H1 (cell line): ENCODE results near the gene CAMKK2. TPM values are rescaled to one million over a fixed set of nuclear protein-coding genes. Genes with fewer than 3 reads are reported as not detected.
A peak's percentile ranks its signal among the peaks of the same experiment; 100 is the strongest.

ENCODE experiments used
- CTCF ChIA-PET: fragments of 300-600 bp; sonication (Branson Sonifier 250); formaldehyde crosslinking; loops from one replicate; lab custom pipeline; 2021; ENCODE audit not compliant: partially characterized antibody; lab: Charles Lee
- POLR2A ChIA-PET: fragments of 300-600 bp; sonication (Branson Sonifier 250); formaldehyde crosslinking; loops from one replicate; lab custom pipeline; 2021; ENCODE audit warnings: inconsistent platforms; ENCODE audit not compliant: partially characterized antibody; lab: Charles Lee
- DNase-seq, 2 experiments: peaks; one replicate each; pipeline versions ENCODE4 v3.0.0 to v3.0.0-alpha.2; 2010 to 2022; ENCODE audit warnings: low spot score in 2 of 2, low read depth in 1 of 2, mixed read lengths in 1 of 2
- FAIRE-seq: peaks from 2 replicates; lab custom pipeline; 2011; peaks lifted over from hg19 to GRCh38; lab: Jason Lieb, UNC
- H2AFZ ChIP-seq: 2 replicates; pipeline ENCODE4 v1.8.1; 2012; ENCODE audit warnings: low read length, inconsistent platforms
- H2AK5ac ChIP-seq: 2 replicates; pipeline ENCODE4 v1.6.1; 2013; ENCODE audit warnings: low read depth, low read length
- H2BK120ac ChIP-seq: replicated peaks from 2 replicates; pipeline ENCODE3; 2013; ENCODE audit warnings: low read depth, low read length, inconsistent platforms
- H2BK12ac ChIP-seq: 2 replicates; pipeline ENCODE4 v1.6.1; 2013; ENCODE audit warnings: low read depth, low read length
- H2BK15ac ChIP-seq: 2 replicates; pipeline ENCODE4 v1.6.1; 2013; ENCODE audit warnings: low read length
- H2BK20ac ChIP-seq: 2 replicates; pipeline ENCODE4 v1.6.1; 2013; ENCODE audit warnings: low read length
- H2BK5ac ChIP-seq: 2 replicates; pipeline ENCODE4 v1.6.1; 2013; ENCODE audit warnings: low read depth, low read length
- H3K14ac ChIP-seq: 2 replicates; pipeline ENCODE4 v1.6.1; 2013; ENCODE audit warnings: inconsistent platforms; ENCODE audit not compliant: insufficient read length
- H3K18ac ChIP-seq: 2 replicates; pipeline ENCODE4 v1.6.1; 2013; ENCODE audit warnings: low read length; ENCODE audit errors: extremely low read depth
- H3K23ac ChIP-seq: 2 replicates; pipeline ENCODE4 v1.6.1; 2013; ENCODE audit warnings: inconsistent platforms; ENCODE audit not compliant: insufficient read length
- H3K23me2 ChIP-seq: 2 replicates; pipeline ENCODE4 v1.6.1; 2013; ENCODE audit warnings: low read depth, low read length
- H3K27ac ChIP-seq: 2 replicates; pipeline ENCODE4 v1.6.1; 2011; ENCODE audit warnings: low read depth, low read length, inconsistent platforms
- H3K27me3 ChIP-seq, 4 experiments: replicated peaks in 1 of 4; 1 replicate in 1 of 4; 2 replicates in 3 of 4; pipeline versions ENCODE4 v1.6.1 to v1.8.1; 2011 to 2013; ENCODE audit warnings: low read length in 3 of 4, mild to moderate bottlenecking in 3 of 4, inconsistent platforms in 2 of 4, mixed read lengths in 2 of 4, moderate library complexity in 1 of 4; ENCODE audit not compliant: control insufficient read depth in 3 of 4, insufficient read depth in 3 of 4; ENCODE audit errors: extremely low read depth in 1 of 4
- H3K36me3 ChIP-seq, 4 experiments: 2 replicates each; pipeline versions ENCODE4 v1.6.1 to v1.8.1; 2011 to 2013; ENCODE audit warnings: mild to moderate bottlenecking in 4 of 4, low read length in 3 of 4, moderate library complexity in 2 of 4, control low read depth in 1 of 4, inconsistent platforms in 1 of 4; ENCODE audit not compliant: insufficient read depth in 4 of 4, control insufficient read depth in 2 of 4
- H3K4ac ChIP-seq: replicated peaks from 2 replicates; pipeline ENCODE3; 2013; ENCODE audit warnings: low read length, low read depth, mixed read lengths, inconsistent platforms; ENCODE audit not compliant: insufficient read length
- H3K4me1 ChIP-seq, 4 experiments: replicated peaks in 1 of 4; 1 replicate in 1 of 4; 2 replicates in 3 of 4; pipeline versions ENCODE4 v1.6.1 to v1.8.1; 2011 to 2013; ENCODE audit warnings: low read length in 3 of 4, inconsistent platforms in 2 of 4, mixed read lengths in 1 of 4; ENCODE audit not compliant: insufficient read depth in 4 of 4, control insufficient read depth in 3 of 4
- H3K4me2 ChIP-seq, 2 experiments: 2 replicates each; pipeline versions ENCODE4 v1.6.1 to v1.8.1; 2011 to 2013; ENCODE audit warnings: low read depth in 2 of 2, low read length in 2 of 2, control low read depth in 1 of 2, inconsistent platforms in 1 of 2, mild to moderate bottlenecking in 1 of 2; ENCODE audit not compliant: insufficient read depth in 1 of 2
- H3K4me3 ChIP-seq, 4 experiments: fragments of 200-600, 300-600 bp in 1 of 4; sonication (generic), shearing (Covaris generic), sonication (Bioruptor Twin) in 1 of 4; 2 replicates each; pipeline versions ENCODE4 v1.5.1 to v1.8.1; 2011 to 2016; ENCODE audit warnings: low read length in 4 of 4, low read depth in 3 of 4, control low read depth in 2 of 4, inconsistent platforms in 2 of 4, mild to moderate bottlenecking in 2 of 4, mixed read lengths in 1 of 4, moderate library complexity in 1 of 4; ENCODE audit not compliant: insufficient read depth in 2 of 4; ENCODE audit errors: extremely low read depth in 1 of 4
- H3K56ac ChIP-seq: replicated peaks from 2 replicates; pipeline ENCODE3; 2013; ENCODE audit warnings: low read depth, mild to moderate bottlenecking, mixed read lengths, low read length, inconsistent platforms; ENCODE audit not compliant: insufficient read length
- H3K79me1 ChIP-seq: 2 replicates; pipeline ENCODE4 v1.6.1; 2013; ENCODE audit warnings: low read depth, low read length, control low read depth
- H3K79me2 ChIP-seq, 2 experiments: 2 replicates each; pipeline versions ENCODE4 v1.6.1 to v1.8.1; 2012 to 2013; ENCODE audit warnings: low read length in 2 of 2, mild to moderate bottlenecking in 2 of 2, inconsistent platforms in 1 of 2; ENCODE audit not compliant: insufficient read depth in 2 of 2, control insufficient read depth in 1 of 2
- H3K9ac ChIP-seq, 4 experiments: replicated peaks in 1 of 4; 1 replicate in 1 of 4; 2 replicates in 3 of 4; pipeline versions ENCODE4 v1.6.1 to v1.8.1; 2011 to 2013; ENCODE audit warnings: low read depth in 3 of 4, low read length in 3 of 4, control low read depth in 2 of 4, mild to moderate bottlenecking in 2 of 4, moderate library complexity in 2 of 4, inconsistent platforms in 1 of 4; ENCODE audit errors: extremely low read depth in 1 of 4
- H3K9me3 ChIP-seq, 2 experiments: 2 replicates each; pipeline versions ENCODE4 v1.6.1 to v1.8.1; 2012 to 2013; ENCODE audit warnings: mild to moderate bottlenecking in 2 of 2, moderate library complexity in 2 of 2, control low read depth in 1 of 2, inconsistent platforms in 1 of 2, low read depth in 1 of 2, low read length in 1 of 2, mixed read lengths in 1 of 2; ENCODE audit not compliant: insufficient read depth in 2 of 2
- H4K20me1 ChIP-seq, 2 experiments: replicated peaks in 1 of 2; 2 replicates each; pipeline versions ENCODE3 to v1.8.1; 2011 to 2013; ENCODE audit warnings: inconsistent platforms in 2 of 2, low read length in 2 of 2, mild to moderate bottlenecking in 1 of 2; ENCODE audit not compliant: insufficient read depth in 2 of 2, control insufficient read depth in 1 of 2
- H4K5ac ChIP-seq: 2 replicates; pipeline ENCODE4 v1.6.1; 2013; ENCODE audit warnings: low read length, low read depth, mixed read lengths, inconsistent platforms; ENCODE audit not compliant: insufficient read length
- H4K8ac ChIP-seq: 2 replicates; pipeline ENCODE4 v1.8.0; 2013; ENCODE audit warnings: mild to moderate bottlenecking, moderate library complexity, low read length, inconsistent platforms; ENCODE audit not compliant: insufficient read depth; ENCODE audit errors: extremely low read depth
- H4K91ac ChIP-seq: replicated peaks from 2 replicates; pipeline ENCODE3; 2013; ENCODE audit warnings: low read length, mixed read lengths, inconsistent platforms; ENCODE audit not compliant: insufficient read length
- BACH1 ChIP-seq: IDR thresholded peaks from 2 replicates; pipeline ENCODE4 v1.6.1; 2012; ENCODE audit warnings: low read length, improper control_type of control experiment
- BCL11A ChIP-seq, 2 experiments: IDR thresholded peaks; one replicate each; pipeline ENCODE4 v1.6.1; 2011; ENCODE audit warnings: low read depth in 2 of 2, low read length in 2 of 2, mild to moderate bottlenecking in 2 of 2
- CBX5 ChIP-seq: fragments of 300-800, 300-1000 bp; sonication (generic); IDR thresholded peaks from 2 replicates; pipeline ENCODE4 v1.7.1; 2016; ENCODE audit warnings: antibody characterized with exemption, low read length, low read depth
- CREB1 ChIP-seq: IDR thresholded peaks from 2 replicates; pipeline ENCODE4 v1.6.1; 2012; ENCODE audit warnings: inconsistent platforms
- KDM1A ChIP-seq: fragments of 200-600, 300-600 bp; sonication (generic); IDR thresholded peaks from 2 replicates; pipeline ENCODE4 v1.7.1; 2016; ENCODE audit warnings: mild to moderate bottlenecking, low read length, borderline replicate concordance
- RXRA ChIP-seq: IDR thresholded peaks from 2 replicates; pipeline ENCODE4 v1.6.1; 2011; ENCODE audit warnings: low read depth, mild to moderate bottlenecking, low read length, moderate library complexity; ENCODE audit not compliant: insufficient read depth
- SIX5 ChIP-seq: IDR thresholded peaks from 2 replicates; pipeline ENCODE4 v1.6.1; 2011; ENCODE audit warnings: mild to moderate bottlenecking, low read depth, low read length
- SRF ChIP-seq: IDR thresholded peaks from 2 replicates; pipeline ENCODE4 v1.6.1; 2011; ENCODE audit warnings: mild to moderate bottlenecking, low read depth, low read length, moderate library complexity
- TCF12 ChIP-seq: IDR thresholded peaks from 2 replicates; pipeline ENCODE4 v1.6.1; 2011; ENCODE audit warnings: low read depth, mild to moderate bottlenecking, low read length
- TEAD4 ChIP-seq: IDR thresholded peaks from 2 replicates; pipeline ENCODE4 v1.6.1; 2012; ENCODE audit warnings: low read depth, low read length, inconsistent platforms, mixed read lengths
- YY1 ChIP-seq: IDR thresholded peaks from 2 replicates; pipeline ENCODE4 v1.6.1; 2011; ENCODE audit warnings: low read depth, mild to moderate bottlenecking, low read length
- WGBS, 2 experiments: shearing (Covaris generic) in 1 of 2; methylation state at CpG; one replicate each; pipeline versions ENCODE4 v1.1.6 to v1.1.7; 2013 to 2015; ENCODE audit warnings: low lambda C conversion rate in 2 of 2, mixed read lengths in 2 of 2, inconsistent platforms in 1 of 2, low coverage in 1 of 2, missing lambda C conversion rate in 1 of 2; ENCODE audit not compliant: insufficient replicate concordance in 2 of 2, insufficient coverage in 1 of 2, insufficient read length in 1 of 2; ENCODE audit errors: extremely low coverage in 1 of 2, missing lambda C conversion rate in 1 of 2; 5-methylcytosine and 5-hydroxymethylcytosine counted together
- polyA plus RNA-seq, 7 experiments: library from polyadenylated mRNA; depleted of rRNA in 3 of 7; stranded (reverse) in 5 of 7; unstranded in 2 of 7; fragments of >200 nt in 5 of 7; fragments of 200-250 nt in 2 of 7; gene quantifications; 1 replicate in 5 of 7; 2 replicates in 1 of 7; 4 replicates in 1 of 7; pipeline versions ENCODE4 v1.2.1 to v1.2.3, GENCODE V29; 2011 to 2013; ENCODE audit warnings: missing spikeins in 2 of 7, mixed read lengths in 2 of 7
- total RNA-seq: library from RNA; stranded (reverse); fragmentation: NEBNext Ultra II Directional; extraction: Animal tissue kit (Norgen Biotek cat#: 25700); gene quantifications from 2 replicates; pipeline ENCODE4 v1.2.1, GENCODE V29; 2021

The CAMKK2 gene
- total and polyA plus RNA-seq, 2 of the 8 experiments (the other 6 are each of a cell fraction or from before 2014, with no cell fraction given) = 29.6 to 30.6 TPM

- Histone ChIP-seq H3K4ac (no peak overlapping the region), H2BK20ac (no peak overlapping the region), H2AFZ (no peak overlapping the region), H4K91ac (no peak overlapping the region), H4K8ac (0 out of 2 replicates have a peak overlapping the region, but pooled peaks have one; percentile 14), H3K9ac (no peak overlapping the region), H3K9me3 (no peaks in the 10 kb centered on the region), H3K56ac (no peak overlapping the region), H3K4me3 (no peak overlapping the region), H2AK5ac (no peak overlapping the region), H3K4me1 (peaks cover under 1 to 12% (median 1%) of the 10 kb centered on the region in 4 experiments; a peak in 6 of 7 replicates)
- DNase-seq = no peak
- FAIRE-seq = no peak
- CTCF ChIA-PET = no interaction called here
- TF ChIP-seq KDM1A (no peak), TCF12 (no peak), SRF (no peak), SIX5 (no peak), CREB1 (no peak), CBX5 (no peak), YY1 (no peak), BACH1 (no peak), BCL11A (IDR thresholded peaks at IDR 0.05; ENCODE audit: low read depth in 2 of 2, low read length in 2 of 2) (no peak), TEAD4 (no peak), RXRA (no peak)
- TF ChIP-seq, all 59 proteins: peak for 0
- WGBS, 2 experiments = 88% methylated on average over 4 of the region's 4 CpGs; no CpG with 5 or more reads in 1 of the 2 experiments
- Histone ChIP-seq H3K27me3 (no peaks in the 10 kb centered on the region), H2BK12ac (no peak overlapping the region), H4K20me1 (peaks cover 2 to 5% of the 10 kb centered on the region in 2 experiments), H2BK15ac (no peak overlapping the region), H4K5ac (no peak overlapping the region), H3K14ac (no peak overlapping the region), H3K4me2 (no peak overlapping the region), H3K23me2 (peaks cover 10% of the 10 kb centered on the region), H3K23ac (no peak overlapping the region), H2BK120ac (no peak overlapping the region), H3K36me3 (no peaks in the 10 kb centered on the region; a peak in 2 of 8 replicates), H2BK5ac (no peak overlapping the region), H3K79me2 (peaks cover 0 to 21% of the 10 kb centered on the region in 2 experiments; a peak in 2 of 4 replicates), H3K79me1 (peaks cover 10% of the 10 kb centered on the region; the same call in 1 of the 2 replicates), H3K27ac (no peak overlapping the region), H3K18ac (no peak overlapping the region)
- POLR2A ChIA-PET = no interaction called here
These were observed 2.9 kb downstream of the CAMKK2 start for GRCh38 chr12:121293603-121294002.
